ENCODE measurements around the gene SHLD2. TPM values are rescaled to one million over a fixed set of nuclear protein-coding genes. Genes with fewer than 3 reads are reported as not detected.
A peak's percentile ranks its signal among the peaks of the same experiment; 100 is the strongest.

The SHLD2 gene, protein sequence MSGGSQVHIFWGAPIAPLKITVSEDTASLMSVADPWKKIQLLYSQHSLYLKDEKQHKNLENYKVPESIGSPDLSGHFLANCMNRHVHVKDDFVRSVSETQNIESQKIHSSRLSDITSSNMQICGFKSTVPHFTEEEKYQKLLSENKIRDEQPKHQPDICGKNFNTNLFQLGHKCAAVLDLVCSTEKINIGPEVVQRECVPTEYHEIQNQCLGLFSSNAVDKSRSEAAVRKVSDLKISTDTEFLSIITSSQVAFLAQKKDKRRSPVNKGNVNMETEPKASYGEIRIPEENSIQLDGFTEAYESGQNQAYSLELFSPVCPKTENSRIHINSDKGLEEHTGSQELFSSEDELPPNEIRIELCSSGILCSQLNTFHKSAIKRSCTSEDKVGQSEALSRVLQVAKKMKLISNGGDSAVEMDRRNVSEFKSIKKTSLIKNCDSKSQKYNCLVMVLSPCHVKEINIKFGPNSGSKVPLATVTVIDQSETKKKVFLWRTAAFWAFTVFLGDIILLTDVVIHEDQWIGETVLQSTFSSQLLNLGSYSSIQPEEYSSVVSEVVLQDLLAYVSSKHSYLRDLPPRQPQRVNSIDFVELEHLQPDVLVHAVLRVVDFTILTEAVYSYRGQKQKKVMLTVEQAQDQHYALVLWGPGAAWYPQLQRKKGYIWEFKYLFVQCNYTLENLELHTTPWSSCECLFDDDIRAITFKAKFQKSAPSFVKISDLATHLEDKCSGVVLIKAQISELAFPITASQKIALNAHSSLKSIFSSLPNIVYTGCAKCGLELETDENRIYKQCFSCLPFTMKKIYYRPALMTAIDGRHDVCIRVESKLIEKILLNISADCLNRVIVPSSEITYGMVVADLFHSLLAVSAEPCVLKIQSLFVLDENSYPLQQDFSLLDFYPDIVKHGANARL
- total RNA-seq (2012; rRNA removed) (19.9 and 28.1 TPM in 2 replicates), polyA plus RNA-seq (2012; rRNA removed) (7.4 and 10.6 TPM in 2 replicates), Bru-seq, nascent RNA (percentile 86 among the genes with signal in this experiment), BruChase-seq, experiment 1, labeled RNA remaining after a 6-hour chase (percentile 92 among the genes with signal in this experiment), BruChase-seq, experiment 2, labeled RNA remaining after a 2-hour chase (percentile 89 among the genes with signal in this experiment)
- 1.5 and 1.6 TPM in 2 replicates for polyA plus RNA-seq (2012; cell fraction: cytosol; rRNA removed)
- 3.1 and 18.1 TPM in 2 replicates for polyA plus RNA-seq (2012; cell fraction: nucleus; rRNA removed; ENCODE audit: low replicate concordance)
- long read RNA-seq, transcript SHLD2-202 (10 exons, 3,614 nt): major isoform, 8 of 27 reads
- long read RNA-seq, partial matches to known transcripts: 3 of 27 reads
- long read RNA-seq, other reads (novel, unspliced or antisense): 13 of 27 reads

DNA sequence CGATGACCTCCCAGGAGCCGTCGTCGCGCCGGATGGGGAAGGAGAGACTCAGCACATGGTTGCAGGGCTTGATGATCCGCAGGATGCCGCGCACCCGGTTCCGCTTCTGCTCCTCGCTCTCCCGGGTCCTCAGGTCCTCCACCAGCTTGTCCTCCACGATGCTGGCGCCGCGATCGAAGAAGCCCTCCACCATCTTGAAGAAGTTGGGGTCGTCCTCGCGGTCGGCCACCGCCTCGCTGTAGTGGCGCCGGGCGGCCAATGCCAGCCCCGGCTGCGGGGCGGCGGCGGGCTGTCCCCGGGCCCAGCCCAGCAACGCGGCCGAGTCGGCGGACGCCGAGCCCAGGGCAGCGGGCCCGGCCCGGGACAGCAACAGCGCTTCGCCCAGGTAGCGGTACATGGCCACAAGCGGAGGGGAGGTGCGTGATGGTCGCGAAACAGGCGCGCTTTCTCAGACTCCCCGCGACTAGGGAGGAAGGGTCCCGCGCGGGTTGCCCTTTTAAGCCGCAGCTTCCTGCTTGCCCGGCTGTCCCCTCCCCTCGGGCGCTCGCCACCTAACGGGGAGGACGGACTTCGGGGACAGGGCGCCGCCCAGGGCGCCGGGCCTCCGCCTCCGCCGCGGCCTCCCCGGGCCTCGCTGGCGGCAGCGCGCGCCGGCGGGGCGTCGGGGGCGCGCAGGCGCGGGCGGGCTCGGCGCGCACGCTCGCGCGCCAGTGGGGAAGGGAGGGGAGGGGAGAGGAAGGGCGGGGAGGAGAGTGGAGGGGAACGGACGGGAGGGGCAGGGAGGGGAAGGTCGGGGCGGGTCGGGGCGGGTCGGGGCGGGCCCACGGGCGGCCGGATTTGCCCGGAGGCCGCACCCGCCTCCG lies at the start of gene SHLD2, which contains the start of gene GLUD1:
TSS of gene SHLD2 (plus strand) at position 834 of the 863 bp plus-strand sequence. CDS start 56,149 bp downstream, outside the sequence.
TSS of gene GLUD1 (minus strand) at position 471 of the 863 bp plus-strand sequence. CDS start at position 397, 74 bp downstream.
- H3K27me3 ChIP-seq (ENCODE audit: control insufficient read depth, insufficient read depth, low read length): no peaks in the 10 kb centered on the region
- peak within 1 kb of the TSS; percentile 99 for H3K14ac ChIP-seq (replicated peaks; ENCODE audit: low read depth, low read length)
- peaks cover 25% of the 10 kb centered on the region for H4K20me1 ChIP-seq (ENCODE audit: insufficient read depth, low read length)
- TF ChIP-seq RFX5 (IDR thresholded peaks at IDR 0.05; ENCODE audit: low read depth, low read length) (no peak), MAFK (IDR thresholded peaks at IDR 0.05; ENCODE audit: low read depth, low read length) (no peak), MAZ (IDR thresholded peaks at IDR 0.05; ENCODE audit: borderline replicate concordance, low read depth, low read length) (peak; percentile 57; the same call in 1 of the 2 replicates), RCOR1 (IDR thresholded peaks at IDR 0.05; ENCODE audit: insufficient replicate concordance, low read length) (no peak), POLR2A (IDR thresholded peaks at IDR 0.05; ENCODE audit: low read depth, low read length) (peak; percentile 87), MXI1 (IDR thresholded peaks at IDR 0.05; ENCODE audit: borderline replicate concordance, low read depth, low read length) (peak; percentile 9; the same call in 1 of the 2 replicates)
- TF ChIP-seq, protein P1, sequence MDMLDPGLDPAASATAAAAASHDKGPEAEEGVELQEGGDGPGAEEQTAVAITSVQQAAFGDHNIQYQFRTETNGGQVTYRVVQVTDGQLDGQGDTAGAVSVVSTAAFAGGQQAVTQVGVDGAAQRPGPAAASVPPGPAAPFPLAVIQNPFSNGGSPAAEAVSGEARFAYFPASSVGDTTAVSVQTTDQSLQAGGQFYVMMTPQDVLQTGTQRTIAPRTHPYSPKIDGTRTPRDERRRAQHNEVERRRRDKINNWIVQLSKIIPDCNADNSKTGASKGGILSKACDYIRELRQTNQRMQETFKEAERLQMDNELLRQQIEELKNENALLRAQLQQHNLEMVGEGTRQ (IDR thresholded peaks at IDR 0.05; ENCODE audit: low read depth, low read length): no peak
- TF ChIP-seq, protein P2, sequence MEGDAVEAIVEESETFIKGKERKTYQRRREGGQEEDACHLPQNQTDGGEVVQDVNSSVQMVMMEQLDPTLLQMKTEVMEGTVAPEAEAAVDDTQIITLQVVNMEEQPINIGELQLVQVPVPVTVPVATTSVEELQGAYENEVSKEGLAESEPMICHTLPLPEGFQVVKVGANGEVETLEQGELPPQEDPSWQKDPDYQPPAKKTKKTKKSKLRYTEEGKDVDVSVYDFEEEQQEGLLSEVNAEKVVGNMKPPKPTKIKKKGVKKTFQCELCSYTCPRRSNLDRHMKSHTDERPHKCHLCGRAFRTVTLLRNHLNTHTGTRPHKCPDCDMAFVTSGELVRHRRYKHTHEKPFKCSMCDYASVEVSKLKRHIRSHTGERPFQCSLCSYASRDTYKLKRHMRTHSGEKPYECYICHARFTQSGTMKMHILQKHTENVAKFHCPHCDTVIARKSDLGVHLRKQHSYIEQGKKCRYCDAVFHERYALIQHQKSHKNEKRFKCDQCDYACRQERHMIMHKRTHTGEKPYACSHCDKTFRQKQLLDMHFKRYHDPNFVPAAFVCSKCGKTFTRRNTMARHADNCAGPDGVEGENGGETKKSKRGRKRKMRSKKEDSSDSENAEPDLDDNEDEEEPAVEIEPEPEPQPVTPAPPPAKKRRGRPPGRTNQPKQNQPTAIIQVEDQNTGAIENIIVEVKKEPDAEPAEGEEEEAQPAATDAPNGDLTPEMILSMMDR (conservative IDR thresholded peaks at IDR 0.05; ENCODE audit: low read depth, low read length): peak; percentile 17; the same call in 1 of the 2 replicates
- peak within 1 kb of the TSS; percentile 93 for H4K91ac ChIP-seq (ENCODE audit: insufficient read depth, low read depth, low read length)
- no peaks in the 10 kb centered on the region for H3K9me3 ChIP-seq (ENCODE audit: control insufficient read depth, insufficient read depth, low read length)
- dilution Hi-C loops (cut with HindIII; ENCODE audit: low sequenced_read_pairs, unreplicated experiment) (no loop called here), in situ Hi-C loops (cut with MboI; ENCODE audit: low sequenced_read_pairs) (no loop called here), intact Hi-C loops (cut with micrococcal nuclease) (loop anchor here (1.0 kb wide), 1 partner anchor 10 kb away; no protein-coding TSS in a partner anchor)
- peak within 1 kb of the TSS; percentile 95 for H2AK9ac ChIP-seq (replicated peaks; ENCODE audit: low read depth, low read length, poor library complexity)
- peak within 1 kb of the TSS; percentile 44 for H3K18ac ChIP-seq (ENCODE audit: low read depth, low read length)
- H2BK5ac ChIP-seq (ENCODE audit: low read depth, low read length, poor library complexity, severe bottlenecking): peak within 1 kb of the TSS; percentile 90
- ATAC-seq (ENCODE audit: low read depth) (peak; percentile 85), DNase-seq (peak; percentile 84)
- H3K79me1 ChIP-seq (ENCODE audit: low read depth in 1 of 2, low read length in 2 of 2): peaks cover 9 to 67% of the 10 kb centered on the region in 2 experiments
- ChIA-PET CTCF (no interaction called here), POLR2A (ENCODE audit: unreplicated experiment) (no interaction called here)
- peak within 1 kb of the TSS; percentile 89 for H3K56ac ChIP-seq (ENCODE audit: extremely low read depth, insufficient read depth, low read length)
- peak within 1 kb of the TSS; percentile 98 for H3K9ac ChIP-seq (ENCODE audit: low read depth, low read length)
- peak within 1 kb of the TSS; percentile 92 for H3K4me2 ChIP-seq (ENCODE audit: low read depth, low read length)
- H3K36me3 ChIP-seq (ENCODE audit: control insufficient read depth, insufficient read depth, low read length): peaks cover 4% of the 10 kb centered on the region; the same call in 1 of the 2 replicates
- H2BK20ac ChIP-seq (ENCODE audit: low read depth, low read length): peak within 1 kb of the TSS; percentile 66; the same call in 1 of the 2 replicates
- peak within 1 kb of the TSS; percentile 95 for H3K27ac ChIP-seq (ENCODE audit: insufficient read depth, low read length)
- peak within 1 kb of the TSS; percentile 85 for H4K5ac ChIP-seq (ENCODE audit: low read depth, low read length)
- peak within 1 kb of the TSS; percentile 79 for H2AK5ac ChIP-seq (ENCODE audit: low read depth, low read length)
- peaks cover 6% of the 10 kb centered on the region; the same call in 1 of the 2 replicates for H3K9me1 ChIP-seq (ENCODE audit: insufficient read depth, low read length)
- H2BK15ac ChIP-seq (ENCODE audit: low read depth, low read length): peak within 1 kb of the TSS; percentile 43; the same call in 2 of the 3 replicates
- H3K4me1 ChIP-seq (ENCODE audit: control insufficient read depth, insufficient read depth, low read length): peaks cover 6% of the 10 kb centered on the region
- H4K8ac ChIP-seq (ENCODE audit: low read depth in 2 of 2, low read length in 2 of 2): peak within 1 kb of the TSS; percentile 90 to 91
- H3K23ac ChIP-seq (ENCODE audit: low read depth, low read length): peak within 1 kb of the TSS; percentile 99
- H3K4ac ChIP-seq (ENCODE audit: low read depth, low read length): peak within 1 kb of the TSS; percentile 98
- H2AFZ ChIP-seq (replicated peaks; ENCODE audit: low read length, poor library complexity): peak within 1 kb of the TSS; percentile 97
- H2BK120ac ChIP-seq (ENCODE audit: low read depth, low read length): peak within 1 kb of the TSS; percentile 80
- WGBS, 2 experiments (ENCODE audit: extremely low coverage in 2 of 2, insufficient read length in 1 of 2): 1% methylated on average over 20 of the region's 111 CpGs; no CpG with 5 or more reads in 1 of the 2 experiments
- BruUV-seq (replicated peaks): TSS peak; percentile 72
- peak within 1 kb of the TSS; percentile 84 for H3K4me3 ChIP-seq (ENCODE audit: insufficient read depth, low read depth, low read length)
